Measurements from ENCODE around the gene MIOS. TPM values are rescaled to one million over a fixed set of nuclear protein-coding genes. Genes with fewer than 3 reads are reported as not detected.

Gene MIOS
- total and polyA plus RNA-seq, 2 of the 8 experiments (the other 6 are each of a cell fraction or from before 2014, with no cell fraction given), result 15.5 to 50.7 TPM

GRCh38 chr7:7548407-7548806, 18.3 kb upstream of the MIOS start:
- H4K91ac ChIP-seq (replicated peaks; ENCODE audit: insufficient read length, low read length), result no peak overlapping the region
- no peaks in the 10 kb centered on the region for H3K79me2 ChIP-seq (ENCODE audit: control insufficient read depth in 1 of 2, insufficient read depth in 2 of 2, low read length in 2 of 2)
- H3K4me2 ChIP-seq (ENCODE audit: insufficient read depth in 1 of 2, low read depth in 2 of 2, low read length in 2 of 2), result no peak overlapping the region
- H3K27ac ChIP-seq (ENCODE audit: low read depth, low read length), result no peak overlapping the region
- H3K4me1 ChIP-seq (replicated peaks in 1 of 4; ENCODE audit: control insufficient read depth in 3 of 4, insufficient read depth in 4 of 4, low read length in 3 of 4), result no peaks in the 10 kb centered on the region
- no peaks in the 10 kb centered on the region; the same call in 1 of the 2 replicates for H3K23me2 ChIP-seq (ENCODE audit: low read depth, low read length)
- FAIRE-seq, result no peak
- H3K4me3 ChIP-seq (ENCODE audit: extremely low read depth in 1 of 4, insufficient read depth in 2 of 4, low read depth in 3 of 4, low read length in 4 of 4), result no peak overlapping the region
- no peak overlapping the region for H2AFZ ChIP-seq (ENCODE audit: low read length)
- ChIA-PET CTCF (ENCODE audit: partially characterized antibody) (interaction anchor here (1.3 kb wide), 1 partner anchor 445 kb away, joined by 3 read pairs; no protein-coding TSS in a partner anchor), POLR2A (ENCODE audit: partially characterized antibody) (no interaction called here)
- no peak overlapping the region for H2BK120ac ChIP-seq (replicated peaks; ENCODE audit: low read depth, low read length)
- H4K20me1 ChIP-seq (replicated peaks in 1 of 2; ENCODE audit: control insufficient read depth in 1 of 2, insufficient read depth in 2 of 2, low read length in 2 of 2), result no peaks in the 10 kb centered on the region
- WGBS, 2 experiments (ENCODE audit: extremely low coverage in 1 of 2, insufficient coverage in 1 of 2, insufficient read length in 1 of 2, insufficient replicate concordance in 2 of 2, low coverage in 1 of 2, low lambda C conversion rate in 2 of 2, missing lambda C conversion rate in 1 of 2), result 92% methylated on average over 3 of the region's 3 CpGs; no CpG with 5 or more reads in 1 of the 2 experiments
- H4K5ac ChIP-seq (ENCODE audit: insufficient read length, low read depth, low read length), result no peak overlapping the region
- H2BK20ac ChIP-seq (ENCODE audit: low read length), result no peak overlapping the region
- no peaks in the 10 kb centered on the region for H3K36me3 ChIP-seq (ENCODE audit: control insufficient read depth in 2 of 4, insufficient read depth in 4 of 4, low read length in 3 of 4)
- no peak for DNase-seq (ENCODE audit: low read depth in 1 of 2, low spot score in 2 of 2)
- no peaks in the 10 kb centered on the region for H3K9me3 ChIP-seq (ENCODE audit: insufficient read depth in 2 of 2, low read depth in 1 of 2, low read length in 1 of 2)
- no peak overlapping the region for H3K56ac ChIP-seq (replicated peaks; ENCODE audit: insufficient read length, low read depth, low read length)
- H3K14ac ChIP-seq (ENCODE audit: insufficient read length), result no peak overlapping the region
- no peak overlapping the region for H3K18ac ChIP-seq (ENCODE audit: extremely low read depth, low read length)
- H2AK5ac ChIP-seq (ENCODE audit: low read depth, low read length), result no peak overlapping the region
- H4K8ac ChIP-seq (ENCODE audit: extremely low read depth, insufficient read depth, low read length), result no peak overlapping the region
- no peaks in the 10 kb centered on the region for H3K79me1 ChIP-seq (ENCODE audit: low read depth, low read length)
- no peak overlapping the region for H3K23ac ChIP-seq (ENCODE audit: insufficient read length)
- H3K9ac ChIP-seq (replicated peaks in 1 of 4; ENCODE audit: extremely low read depth in 1 of 4, low read depth in 3 of 4, low read length in 3 of 4), result no peak overlapping the region
- no peak overlapping the region for H3K4ac ChIP-seq (replicated peaks; ENCODE audit: insufficient read length, low read depth, low read length)
- H2BK12ac ChIP-seq (ENCODE audit: low read depth, low read length), result no peak overlapping the region
- no peak overlapping the region for H2BK5ac ChIP-seq (ENCODE audit: low read depth, low read length)
- H2BK15ac ChIP-seq (ENCODE audit: low read length), result no peak overlapping the region
- H3K27me3 ChIP-seq (replicated peaks in 1 of 4; ENCODE audit: control insufficient read depth in 3 of 4, extremely low read depth in 1 of 4, insufficient read depth in 3 of 4, low read length in 3 of 4), result no peaks in the 10 kb centered on the region
- TF ChIP-seq JUN (IDR thresholded peaks at IDR 0.05; ENCODE audit: low read depth, low read length), result no peak
- TF ChIP-seq SP1 (IDR thresholded peaks at IDR 0.05; ENCODE audit: low read depth, low read length), result no peak
- TF ChIP-seq E2F6 (IDR thresholded peaks at IDR 0.05), result no peak
- TF ChIP-seq POLR2AphosphoS5 (IDR thresholded peaks at IDR 0.05; ENCODE audit: low read depth, low read length), result no peak
- no peak for TF ChIP-seq USF2 (IDR thresholded peaks at IDR 0.05; ENCODE audit: low read length)

Measured in H1 (cell line).